ENCODE data around the gene ABTB2.

The ABTB2 gene

DNA sequence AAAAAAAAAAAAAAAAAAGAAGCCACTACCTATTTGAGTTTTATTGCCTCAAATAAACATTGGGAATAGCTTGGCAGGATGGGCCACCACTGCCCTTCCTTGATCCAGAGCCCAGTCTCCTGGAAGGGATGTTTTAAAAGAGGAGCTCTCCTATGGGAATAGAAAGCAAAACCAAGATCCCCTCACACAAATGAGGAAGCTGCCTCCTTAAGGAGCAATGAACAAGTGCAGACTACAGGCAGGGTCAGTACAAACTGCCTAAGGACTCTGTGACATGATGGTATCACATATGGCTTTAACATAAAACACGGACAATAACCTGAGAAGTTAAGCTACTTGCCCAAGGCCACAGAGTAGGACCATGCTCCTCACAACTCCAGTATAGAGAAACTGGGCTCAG lies 131.6 kb downstream of the ABTB2 start:
- TF ChIP-seq ESRRG (CRISPR knock-in tag; IDR thresholded peaks at IDR 0.05): no peak
- TF ChIP-seq, protein P1, sequence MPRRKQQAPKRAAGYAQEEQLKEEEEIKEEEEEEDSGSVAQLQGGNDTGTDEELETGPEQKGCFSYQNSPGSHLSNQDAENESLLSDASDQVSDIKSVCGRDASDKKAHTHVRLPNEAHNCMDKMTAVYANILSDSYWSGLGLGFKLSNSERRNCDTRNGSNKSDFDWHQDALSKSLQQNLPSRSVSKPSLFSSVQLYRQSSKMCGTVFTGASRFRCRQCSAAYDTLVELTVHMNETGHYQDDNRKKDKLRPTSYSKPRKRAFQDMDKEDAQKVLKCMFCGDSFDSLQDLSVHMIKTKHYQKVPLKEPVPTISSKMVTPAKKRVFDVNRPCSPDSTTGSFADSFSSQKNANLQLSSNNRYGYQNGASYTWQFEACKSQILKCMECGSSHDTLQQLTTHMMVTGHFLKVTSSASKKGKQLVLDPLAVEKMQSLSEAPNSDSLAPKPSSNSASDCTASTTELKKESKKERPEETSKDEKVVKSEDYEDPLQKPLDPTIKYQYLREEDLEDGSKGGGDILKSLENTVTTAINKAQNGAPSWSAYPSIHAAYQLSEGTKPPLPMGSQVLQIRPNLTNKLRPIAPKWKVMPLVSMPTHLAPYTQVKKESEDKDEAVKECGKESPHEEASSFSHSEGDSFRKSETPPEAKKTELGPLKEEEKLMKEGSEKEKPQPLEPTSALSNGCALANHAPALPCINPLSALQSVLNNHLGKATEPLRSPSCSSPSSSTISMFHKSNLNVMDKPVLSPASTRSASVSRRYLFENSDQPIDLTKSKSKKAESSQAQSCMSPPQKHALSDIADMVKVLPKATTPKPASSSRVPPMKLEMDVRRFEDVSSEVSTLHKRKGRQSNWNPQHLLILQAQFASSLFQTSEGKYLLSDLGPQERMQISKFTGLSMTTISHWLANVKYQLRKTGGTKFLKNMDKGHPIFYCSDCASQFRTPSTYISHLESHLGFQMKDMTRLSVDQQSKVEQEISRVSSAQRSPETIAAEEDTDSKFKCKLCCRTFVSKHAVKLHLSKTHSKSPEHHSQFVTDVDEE (CRISPR knock-in tag; IDR thresholded peaks at IDR 0.05): no peak
- no peak for ATAC-seq

DNA sequence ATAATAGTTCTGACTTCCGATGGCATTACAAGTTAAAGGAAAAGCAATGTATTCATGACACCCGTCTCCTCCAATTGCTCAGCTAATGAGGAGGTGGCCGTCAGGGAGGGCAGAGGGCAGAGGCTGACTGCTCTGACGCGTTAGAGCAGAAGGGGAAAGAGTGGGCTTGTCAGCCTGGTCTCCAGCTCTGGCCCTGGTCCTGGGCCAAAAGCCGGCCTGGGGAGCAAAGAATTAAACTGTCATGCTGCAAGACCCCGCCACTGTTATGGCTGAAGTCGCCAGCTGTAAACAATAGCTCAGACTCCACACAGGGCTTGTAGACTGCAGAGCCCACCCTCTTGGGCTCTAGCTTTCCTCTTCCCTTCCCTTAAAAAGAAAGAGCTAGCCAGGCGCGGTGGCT lies 132.7 kb downstream of the ABTB2 start:
- TF ChIP-seq, protein P2, sequence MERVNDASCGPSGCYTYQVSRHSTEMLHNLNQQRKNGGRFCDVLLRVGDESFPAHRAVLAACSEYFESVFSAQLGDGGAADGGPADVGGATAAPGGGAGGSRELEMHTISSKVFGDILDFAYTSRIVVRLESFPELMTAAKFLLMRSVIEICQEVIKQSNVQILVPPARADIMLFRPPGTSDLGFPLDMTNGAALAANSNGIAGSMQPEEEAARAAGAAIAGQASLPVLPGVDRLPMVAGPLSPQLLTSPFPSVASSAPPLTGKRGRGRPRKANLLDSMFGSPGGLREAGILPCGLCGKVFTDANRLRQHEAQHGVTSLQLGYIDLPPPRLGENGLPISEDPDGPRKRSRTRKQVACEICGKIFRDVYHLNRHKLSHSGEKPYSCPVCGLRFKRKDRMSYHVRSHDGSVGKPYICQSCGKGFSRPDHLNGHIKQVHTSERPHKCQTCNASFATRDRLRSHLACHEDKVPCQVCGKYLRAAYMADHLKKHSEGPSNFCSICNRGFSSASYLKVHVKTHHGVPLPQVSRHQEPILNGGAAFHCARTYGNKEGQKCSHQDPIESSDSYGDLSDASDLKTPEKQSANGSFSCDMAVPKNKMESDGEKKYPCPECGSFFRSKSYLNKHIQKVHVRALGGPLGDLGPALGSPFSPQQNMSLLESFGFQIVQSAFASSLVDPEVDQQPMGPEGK (CRISPR knock-in tag; IDR thresholded peaks at IDR 0.05; ENCODE audit: borderline replicate concordance): no peak
- no peak for TF ChIP-seq GLIS3 (CRISPR knock-in tag; IDR thresholded peaks at IDR 0.05)
- TF ChIP-seq ISL1 (CRISPR knock-in tag; IDR thresholded peaks at IDR 0.05): no peak
- TF ChIP-seq ZNF70 (CRISPR knock-in tag; IDR thresholded peaks at IDR 0.05): no peak
- no peak for TF ChIP-seq ESRRG (CRISPR knock-in tag; IDR thresholded peaks at IDR 0.05)
- no peak for TF ChIP-seq ZNF8 (CRISPR knock-in tag; IDR thresholded peaks at IDR 0.05)
- no peak for TF ChIP-seq PPARA (CRISPR knock-in tag; IDR thresholded peaks at IDR 0.05; ENCODE audit: borderline replicate concordance)
- no peak for TF ChIP-seq ZNF565 (CRISPR knock-in tag; conservative IDR thresholded peaks at IDR 0.05; ENCODE audit: low read depth)
- TF ChIP-seq, protein P3, sequence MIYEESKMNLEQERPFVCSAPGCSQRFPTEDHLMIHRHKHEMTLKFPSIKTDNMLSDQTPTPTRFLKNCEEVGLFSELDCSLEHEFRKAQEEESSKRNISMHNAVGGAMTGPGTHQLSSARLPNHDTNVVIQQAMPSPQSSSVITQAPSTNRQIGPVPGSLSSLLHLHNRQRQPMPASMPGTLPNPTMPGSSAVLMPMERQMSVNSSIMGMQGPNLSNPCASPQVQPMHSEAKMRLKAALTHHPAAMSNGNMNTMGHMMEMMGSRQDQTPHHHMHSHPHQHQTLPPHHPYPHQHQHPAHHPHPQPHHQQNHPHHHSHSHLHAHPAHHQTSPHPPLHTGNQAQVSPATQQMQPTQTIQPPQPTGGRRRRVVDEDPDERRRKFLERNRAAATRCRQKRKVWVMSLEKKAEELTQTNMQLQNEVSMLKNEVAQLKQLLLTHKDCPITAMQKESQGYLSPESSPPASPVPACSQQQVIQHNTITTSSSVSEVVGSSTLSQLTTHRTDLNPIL (CRISPR knock-in tag; IDR thresholded peaks at IDR 0.05; ENCODE audit: low read depth): no peak
- no peak for TF ChIP-seq ZFP3 (CRISPR knock-in tag; IDR thresholded peaks at IDR 0.05)

DNA sequence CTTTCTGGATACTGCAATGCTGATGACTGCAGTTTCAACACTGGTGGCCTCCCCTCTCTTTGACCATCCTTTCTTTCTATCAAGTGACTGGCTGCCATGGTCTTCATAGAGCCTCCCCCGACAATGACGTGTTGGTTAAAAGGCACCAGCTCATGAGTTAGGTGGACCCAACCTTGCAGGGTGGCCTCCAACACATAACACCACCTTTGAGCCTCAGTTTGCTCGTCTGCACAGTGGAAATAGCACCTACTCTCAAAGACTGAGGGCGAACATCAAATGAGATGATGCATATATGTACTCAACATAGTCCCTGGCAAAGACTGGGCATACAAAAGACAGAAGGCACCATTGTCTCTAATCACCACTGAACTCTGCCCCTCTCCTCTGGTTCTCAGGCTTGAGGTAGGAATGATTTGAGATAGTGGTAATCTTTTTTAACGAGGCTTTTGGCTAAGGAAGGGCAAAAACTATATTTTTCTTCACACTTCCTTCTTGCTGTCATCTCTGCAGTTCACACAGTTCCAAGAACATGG lies 133.3 kb downstream of the ABTB2 start:
- TF ChIP-seq ZNF565 (CRISPR knock-in tag; conservative IDR thresholded peaks at IDR 0.05; ENCODE audit: low read depth): no peak
- TF ChIP-seq, protein P3 (CRISPR knock-in tag; IDR thresholded peaks at IDR 0.05; ENCODE audit: low read depth): no peak
- TF ChIP-seq BACH2 (CRISPR knock-in tag; IDR thresholded peaks at IDR 0.05; ENCODE audit: borderline replicate concordance): no peak
- TF ChIP-seq CSDC2 (CRISPR knock-in tag; IDR thresholded peaks at IDR 0.05): no peak
- TF ChIP-seq ZFP3 (CRISPR knock-in tag; IDR thresholded peaks at IDR 0.05): no peak
- no peak for TF ChIP-seq TCF4 (CRISPR knock-in tag; IDR thresholded peaks at IDR 0.05; ENCODE audit: borderline replicate concordance)
- TF ChIP-seq, protein P2 (CRISPR knock-in tag; IDR thresholded peaks at IDR 0.05; ENCODE audit: borderline replicate concordance): no peak
- no peak for TF ChIP-seq ESRRG (CRISPR knock-in tag; IDR thresholded peaks at IDR 0.05)
- TF ChIP-seq ISL1 (CRISPR knock-in tag; IDR thresholded peaks at IDR 0.05): no peak
- no peak for TF ChIP-seq ZFP30 (CRISPR knock-in tag; IDR thresholded peaks at IDR 0.05)
- no peak for TF ChIP-seq PPARA (CRISPR knock-in tag; IDR thresholded peaks at IDR 0.05; ENCODE audit: borderline replicate concordance)
- no peak for TF ChIP-seq ZC3H10 (CRISPR knock-in tag; IDR thresholded peaks at IDR 0.05)
- TF ChIP-seq, protein P4, sequence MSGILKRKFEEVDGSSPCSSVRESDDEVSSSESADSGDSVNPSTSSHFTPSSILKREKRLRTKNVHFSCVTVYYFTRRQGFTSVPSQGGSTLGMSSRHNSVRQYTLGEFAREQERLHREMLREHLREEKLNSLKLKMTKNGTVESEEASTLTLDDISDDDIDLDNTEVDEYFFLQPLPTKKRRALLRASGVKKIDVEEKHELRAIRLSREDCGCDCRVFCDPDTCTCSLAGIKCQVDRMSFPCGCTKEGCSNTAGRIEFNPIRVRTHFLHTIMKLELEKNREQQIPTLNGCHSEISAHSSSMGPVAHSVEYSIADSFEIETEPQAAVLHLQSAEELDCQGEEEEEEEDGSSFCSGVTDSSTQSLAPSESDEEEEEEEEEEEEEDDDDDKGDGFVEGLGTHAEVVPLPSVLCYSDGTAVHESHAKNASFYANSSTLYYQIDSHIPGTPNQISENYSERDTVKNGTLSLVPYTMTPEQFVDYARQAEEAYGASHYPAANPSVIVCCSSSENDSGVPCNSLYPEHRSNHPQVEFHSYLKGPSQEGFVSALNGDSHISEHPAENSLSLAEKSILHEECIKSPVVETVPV (CRISPR knock-in tag; IDR thresholded peaks at IDR 0.05): no peak
- TF ChIP-seq ZNF8 (CRISPR knock-in tag; IDR thresholded peaks at IDR 0.05): no peak
- no peak for TF ChIP-seq ARNTL (CRISPR knock-in tag; IDR thresholded peaks at IDR 0.05; ENCODE audit: borderline replicate concordance, low read depth)
- no peak for TF ChIP-seq SNAI2 (CRISPR knock-in tag; IDR thresholded peaks at IDR 0.05)
- TF ChIP-seq, protein P5, sequence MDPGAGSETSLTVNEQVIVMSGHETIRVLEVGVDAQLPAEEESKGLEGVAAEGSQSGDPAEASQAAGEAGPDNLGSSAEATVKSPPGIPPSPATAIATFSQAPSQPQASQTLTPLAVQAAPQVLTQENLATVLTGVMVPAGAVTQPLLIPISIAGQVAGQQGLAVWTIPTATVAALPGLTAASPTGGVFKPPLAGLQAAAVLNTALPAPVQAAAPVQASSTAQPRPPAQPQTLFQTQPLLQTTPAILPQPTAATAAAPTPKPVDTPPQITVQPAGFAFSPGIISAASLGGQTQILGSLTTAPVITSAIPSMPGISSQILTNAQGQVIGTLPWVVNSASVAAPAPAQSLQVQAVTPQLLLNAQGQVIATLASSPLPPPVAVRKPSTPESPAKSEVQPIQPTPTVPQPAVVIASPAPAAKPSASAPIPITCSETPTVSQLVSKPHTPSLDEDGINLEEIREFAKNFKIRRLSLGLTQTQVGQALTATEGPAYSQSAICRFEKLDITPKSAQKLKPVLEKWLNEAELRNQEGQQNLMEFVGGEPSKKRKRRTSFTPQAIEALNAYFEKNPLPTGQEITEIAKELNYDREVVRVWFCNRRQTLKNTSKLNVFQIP (CRISPR knock-in tag; IDR thresholded peaks at IDR 0.05; ENCODE audit: borderline replicate concordance, low read depth): no peak
- TF ChIP-seq TOX (CRISPR knock-in tag; IDR thresholded peaks at IDR 0.05; ENCODE audit: borderline replicate concordance): no peak
- no peak for TF ChIP-seq OSR1 (CRISPR knock-in tag; IDR thresholded peaks at IDR 0.05)
- TF ChIP-seq ZNF70 (CRISPR knock-in tag; IDR thresholded peaks at IDR 0.05): no peak
- ATAC-seq: no peak

More for the DNA sequence above, 132.7 kb downstream of the ABTB2 start:
- no peak for ATAC-seq

Measured in SK-N-SH treated with all-trans-retinoic acid at 6 μM for 48 hours (cell line).